ENCODE results near the gene DNMT3A. TPM values are rescaled to one million over a fixed set of nuclear protein-coding genes. Genes with fewer than 3 reads are reported as not detected.

The DNMT3A gene
- total RNA-seq, 1 experiment from 2014 or later, result 35.7 TPM

DNA sequence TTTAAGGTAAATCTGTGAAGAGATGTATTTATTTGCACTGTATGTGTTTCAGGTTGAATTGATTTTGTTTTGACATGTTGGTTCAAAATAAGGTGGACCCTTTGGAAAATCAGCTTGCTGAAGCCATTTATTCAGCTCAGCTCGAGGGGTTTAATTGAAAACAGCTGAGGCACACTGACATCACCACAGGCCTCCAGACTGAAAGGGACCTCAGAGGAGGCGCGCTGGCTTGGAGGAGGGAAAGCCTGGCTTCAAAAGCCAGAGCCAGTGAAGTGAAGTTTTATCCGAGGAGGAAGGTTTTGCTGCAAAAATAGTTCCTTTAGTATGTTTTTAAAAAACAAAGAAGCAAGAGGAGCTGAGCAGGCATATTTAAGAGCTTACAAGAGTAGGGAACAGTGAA, 26.9 kb upstream of the DNMT3A start:
- no TSS peak for BruUV-seq (replicated peaks)
- no peak for DNase-seq
- CTCF ChIA-PET, result no interaction called here
- Mint-ChIP-seq H3K27ac (ENCODE audit: unreplicated experiment) (no peak overlapping the region), H3K9me3 (ENCODE audit: low read depth, unreplicated experiment) (no peaks in the 10 kb centered on the region), H3K4me3 (ENCODE audit: low read depth, unreplicated experiment) (no peak overlapping the region), H3K27me3 (ENCODE audit: unreplicated experiment) (no peaks in the 10 kb centered on the region), H3K36me3 (ENCODE audit: insufficient read depth, unreplicated experiment) (no peaks in the 10 kb centered on the region), H3K4me1 (ENCODE audit: low read depth, unreplicated experiment) (peaks cover 14% of the 10 kb centered on the region)
- TF ChIP-seq, protein P1, sequence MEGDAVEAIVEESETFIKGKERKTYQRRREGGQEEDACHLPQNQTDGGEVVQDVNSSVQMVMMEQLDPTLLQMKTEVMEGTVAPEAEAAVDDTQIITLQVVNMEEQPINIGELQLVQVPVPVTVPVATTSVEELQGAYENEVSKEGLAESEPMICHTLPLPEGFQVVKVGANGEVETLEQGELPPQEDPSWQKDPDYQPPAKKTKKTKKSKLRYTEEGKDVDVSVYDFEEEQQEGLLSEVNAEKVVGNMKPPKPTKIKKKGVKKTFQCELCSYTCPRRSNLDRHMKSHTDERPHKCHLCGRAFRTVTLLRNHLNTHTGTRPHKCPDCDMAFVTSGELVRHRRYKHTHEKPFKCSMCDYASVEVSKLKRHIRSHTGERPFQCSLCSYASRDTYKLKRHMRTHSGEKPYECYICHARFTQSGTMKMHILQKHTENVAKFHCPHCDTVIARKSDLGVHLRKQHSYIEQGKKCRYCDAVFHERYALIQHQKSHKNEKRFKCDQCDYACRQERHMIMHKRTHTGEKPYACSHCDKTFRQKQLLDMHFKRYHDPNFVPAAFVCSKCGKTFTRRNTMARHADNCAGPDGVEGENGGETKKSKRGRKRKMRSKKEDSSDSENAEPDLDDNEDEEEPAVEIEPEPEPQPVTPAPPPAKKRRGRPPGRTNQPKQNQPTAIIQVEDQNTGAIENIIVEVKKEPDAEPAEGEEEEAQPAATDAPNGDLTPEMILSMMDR (IDR thresholded peaks at IDR 0.05; ENCODE audit: unreplicated experiment), result no peak
- intact Hi-C loops (cut with micrococcal nuclease; ENCODE audit: unreplicated experiment), result no loop called here

DNA sequence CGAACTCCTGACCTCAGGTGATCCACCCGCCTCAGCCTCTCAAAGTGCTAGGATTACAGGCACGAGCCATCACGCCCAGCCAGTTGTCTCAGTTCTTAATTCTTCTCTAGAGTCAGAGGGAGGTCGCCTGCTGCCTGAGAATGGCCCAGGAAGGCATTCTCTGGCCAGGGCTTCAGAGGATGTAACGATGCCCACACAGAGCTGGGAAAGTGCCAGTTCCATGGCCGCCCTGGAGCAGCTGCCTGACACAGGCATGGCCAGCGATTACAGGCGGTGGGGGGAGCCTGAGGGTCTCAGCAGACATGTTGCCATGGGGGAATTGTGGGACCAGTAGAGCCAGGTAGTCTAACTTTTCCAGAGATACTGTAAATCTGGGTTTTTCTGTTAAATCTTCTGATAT, 25.6 kb upstream of the DNMT3A start:
- H3K4me1 Mint-ChIP-seq (ENCODE audit: low read depth, unreplicated experiment), result peaks cover 22% of the 10 kb centered on the region
- TF ChIP-seq, protein P1 (IDR thresholded peaks at IDR 0.05; ENCODE audit: unreplicated experiment), result no peak
- no peaks in the 10 kb centered on the region for H3K27me3 Mint-ChIP-seq (ENCODE audit: unreplicated experiment)
- H3K27ac Mint-ChIP-seq (ENCODE audit: unreplicated experiment), result no peak overlapping the region
- H3K9me3 Mint-ChIP-seq (ENCODE audit: low read depth, unreplicated experiment), result no peaks in the 10 kb centered on the region
- no TSS peak for BruUV-seq (replicated peaks)
- H3K4me3 Mint-ChIP-seq (ENCODE audit: low read depth, unreplicated experiment), result no peak overlapping the region
- CTCF ChIA-PET, result no interaction called here
- DNase-seq, result no peak
- peaks cover 4% of the 10 kb centered on the region for H3K36me3 Mint-ChIP-seq (ENCODE audit: insufficient read depth, unreplicated experiment)
- intact Hi-C loops (cut with micrococcal nuclease; ENCODE audit: unreplicated experiment), result no loop called here

DNA sequence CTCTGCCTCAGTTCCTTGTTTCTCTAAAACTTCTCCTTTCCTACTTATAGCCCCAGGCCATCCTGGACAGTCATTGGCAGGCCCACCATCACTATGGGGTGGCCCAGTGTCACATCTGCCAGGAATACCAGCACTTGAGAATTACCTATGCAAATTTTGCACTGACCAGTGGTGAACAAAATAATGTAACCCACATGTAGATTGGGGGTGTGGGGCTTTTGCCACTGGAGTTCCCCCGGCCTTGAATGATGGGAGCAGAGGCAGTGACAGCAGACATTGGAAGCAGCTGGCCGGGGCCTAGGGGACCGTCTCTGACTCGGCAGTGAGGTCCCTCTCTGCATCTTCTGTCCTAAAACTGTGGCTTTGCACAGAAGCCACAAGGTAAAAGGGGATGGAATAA, 24.9 kb upstream of the DNMT3A start:
- Mint-ChIP-seq H3K9me3 (ENCODE audit: low read depth, unreplicated experiment) (no peaks in the 10 kb centered on the region), H3K27ac (ENCODE audit: unreplicated experiment) (no peak overlapping the region), H3K4me1 (ENCODE audit: low read depth, unreplicated experiment) (peaks cover 25% of the 10 kb centered on the region), H3K27me3 (ENCODE audit: unreplicated experiment) (no peaks in the 10 kb centered on the region), H3K36me3 (ENCODE audit: insufficient read depth, unreplicated experiment) (peaks cover 11% of the 10 kb centered on the region), H3K4me3 (ENCODE audit: low read depth, unreplicated experiment) (no peak overlapping the region)
- intact Hi-C loops (cut with micrococcal nuclease; ENCODE audit: unreplicated experiment), result no loop called here
- CTCF ChIA-PET, result interaction anchor here (0.7 kb wide), 1 partner anchor 1178 kb away, joined by 3 read pairs; no protein-coding TSS in a partner anchor
- no peak for DNase-seq
- TF ChIP-seq, protein P1 (IDR thresholded peaks at IDR 0.05; ENCODE audit: unreplicated experiment), result no peak
- no TSS peak for BruUV-seq (replicated peaks)

DNA sequence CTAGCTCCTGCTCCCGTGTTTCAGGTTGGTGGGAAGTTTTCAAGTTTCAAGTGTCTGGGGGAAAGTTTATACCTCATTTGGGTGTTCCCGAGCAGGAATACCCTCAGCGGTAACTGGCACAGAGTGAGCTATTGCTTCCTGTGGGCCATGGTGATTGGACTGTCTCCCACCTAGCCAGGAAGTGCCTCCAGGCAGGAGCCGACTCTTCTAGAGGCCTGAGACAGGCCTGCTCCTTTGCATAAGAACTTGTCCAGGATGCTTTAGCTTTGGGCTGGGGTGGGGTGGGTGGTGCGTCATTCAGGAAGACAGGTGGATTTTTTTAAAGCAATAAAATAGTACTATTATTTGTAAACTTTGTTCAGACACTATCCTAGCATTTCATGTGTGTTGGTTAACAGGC, 23.5 kb upstream of the DNMT3A start:
- intact Hi-C loops (cut with micrococcal nuclease; ENCODE audit: unreplicated experiment), result no loop called here
- TF ChIP-seq, protein P1 (IDR thresholded peaks at IDR 0.05; ENCODE audit: unreplicated experiment), result no peak
- Mint-ChIP-seq H3K9me3 (ENCODE audit: low read depth, unreplicated experiment) (no peaks in the 10 kb centered on the region), H3K4me3 (ENCODE audit: low read depth, unreplicated experiment) (no peak overlapping the region), H3K27me3 (ENCODE audit: unreplicated experiment) (no peaks in the 10 kb centered on the region), H3K4me1 (ENCODE audit: low read depth, unreplicated experiment) (peaks cover 25% of the 10 kb centered on the region), H3K27ac (ENCODE audit: unreplicated experiment) (no peak overlapping the region), H3K36me3 (ENCODE audit: insufficient read depth, unreplicated experiment) (peaks cover 14% of the 10 kb centered on the region)
- DNase-seq, result no peak
- no TSS peak for BruUV-seq (replicated peaks)
- CTCF ChIA-PET, result interaction anchor here (1.4 kb wide), 1 partner anchor 12 kb away, joined by 3 read pairs; no protein-coding TSS in a partner anchor

Data from Calu3 (cell line).